Liver (tissue), 9 donors: ENCODE measurements around the gene ADGRL2. TPM values are rescaled to one million over a fixed set of nuclear protein-coding genes. Genes with fewer than 3 reads are reported as not detected.

Experiments used
- DNase-seq: peaks from one replicate; pipeline ENCODE4 v3.0.0-alpha.2; 2017; ENCODE audit warnings: low spot score
- H3K27ac ChIP-seq, 2 donors: one replicate each; pipeline ENCODE4 v1.7.0; 2013; ENCODE audit warnings: inconsistent platforms in 2 of 2, low read length in 2 of 2, control low read depth in 1 of 2, low read depth in 1 of 2, mild to moderate bottlenecking in 1 of 2
- H3K27me3 ChIP-seq, 4 donors: one replicate each; pipeline versions ENCODE4 v1.6.1 to v1.7.0; 2013; ENCODE audit warnings: low read length in 3 of 4, inconsistent platforms in 1 of 4, mild to moderate bottlenecking in 1 of 4, moderate library complexity in 1 of 4; ENCODE audit not compliant: control insufficient read depth in 4 of 4, insufficient read depth in 4 of 4
- H3K36me3 ChIP-seq, 4 donors: one replicate each; pipeline versions ENCODE4 v1.6.1 to v1.7.0; 2013; ENCODE audit warnings: low read length in 3 of 4, mild to moderate bottlenecking in 3 of 4, low read depth in 1 of 4, moderate library complexity in 1 of 4; ENCODE audit not compliant: control insufficient read depth in 4 of 4, insufficient read depth in 3 of 4
- H3K4me1 ChIP-seq, 4 donors: one replicate each; pipeline versions ENCODE4 v1.6.1 to v1.7.0; 2013; ENCODE audit warnings: low read length in 3 of 4, mild to moderate bottlenecking in 3 of 4, moderate library complexity in 1 of 4; ENCODE audit not compliant: control insufficient read depth in 4 of 4, insufficient read depth in 4 of 4
- H3K4me3 ChIP-seq, 3 donors: one replicate each; pipeline versions ENCODE4 v1.6.1 to v1.7.0; 2013; ENCODE audit warnings: low read length in 3 of 3, control low read depth in 1 of 3, low read depth in 1 of 3, mild to moderate bottlenecking in 1 of 3
- H3K9ac ChIP-seq, 2 donors: one replicate each; pipeline ENCODE4 v1.7.0; 2013; ENCODE audit warnings: low read length in 2 of 2, mild to moderate bottlenecking in 2 of 2, moderate library complexity in 2 of 2, control low read depth in 1 of 2, low read depth in 1 of 2
- H3K9me3 ChIP-seq, 4 donors: one replicate each; pipeline versions ENCODE4 v1.6.1 to v1.7.0; 2013; ENCODE audit warnings: low read length in 3 of 4; ENCODE audit not compliant: control insufficient read depth in 4 of 4
- EGR1 ChIP-seq, 2 donors: IDR thresholded peaks; 2 replicates each; pipeline ENCODE4 v1.6.1; 2016 to 2018; ENCODE audit warnings: antibody characterized with exemption in 2 of 2, low read depth in 2 of 2
- FOXA1 ChIP-seq: IDR thresholded peaks from 2 replicates; pipeline ENCODE4 v1.6.1; 2016; ENCODE audit warnings: antibody characterized with exemption
- FOXA2 ChIP-seq: IDR thresholded peaks from 2 replicates; pipeline ENCODE4 v1.6.1; 2016; ENCODE audit warnings: antibody characterized with exemption
- GABPA ChIP-seq, 2 donors: IDR thresholded peaks in 1 of 2; conservative IDR thresholded peaks in 1 of 2; 2 replicates each; pipeline ENCODE4 v1.6.1; 2016; ENCODE audit warnings: antibody characterized with exemption in 2 of 2, mild to moderate bottlenecking in 1 of 2, moderate library complexity in 1 of 2
- HNF4A ChIP-seq, 2 donors: conservative IDR thresholded peaks; 2 replicates each; pipeline ENCODE4 v1.6.1; 2016; ENCODE audit warnings: antibody characterized with exemption in 2 of 2, mild to moderate bottlenecking in 2 of 2
- HNF4G ChIP-seq: IDR thresholded peaks from 2 replicates; pipeline ENCODE4 v1.6.1; 2016; ENCODE audit warnings: antibody characterized with exemption
- JUND ChIP-seq, 2 donors: IDR thresholded peaks; 2 replicates each; pipeline ENCODE4 v1.6.1; 2016; ENCODE audit warnings: antibody characterized with exemption in 2 of 2
- NR2F2 ChIP-seq: IDR thresholded peaks from 2 replicates; pipeline ENCODE4 v1.6.1; 2016; ENCODE audit warnings: antibody characterized with exemption
- RAD21 ChIP-seq, 2 donors: IDR thresholded peaks; 2 replicates each; pipeline ENCODE4 v1.6.1; 2016; ENCODE audit warnings: antibody characterized with exemption in 2 of 2, mild to moderate bottlenecking in 2 of 2
- RXRA ChIP-seq, 2 donors: IDR thresholded peaks; 2 replicates each; pipeline ENCODE4 v1.6.1; 2017 to 2018; ENCODE audit warnings: antibody characterized with exemption in 2 of 2, mild to moderate bottlenecking in 1 of 2
- SP1 ChIP-seq: IDR thresholded peaks from 2 replicates; pipeline ENCODE4 v1.6.1; 2018; ENCODE audit warnings: antibody characterized with exemption, mild to moderate bottlenecking
- TAF1 ChIP-seq: conservative IDR thresholded peaks from 2 replicates; pipeline ENCODE4 v1.6.1; 2016; ENCODE audit warnings: antibody characterized with exemption, mild to moderate bottlenecking
- YY1 ChIP-seq: IDR thresholded peaks from 2 replicates; pipeline ENCODE4 v1.6.1; 2016; ENCODE audit warnings: antibody characterized with exemption, mild to moderate bottlenecking
- WGBS: extraction: QIAGEN DNeasy Blood & Tissue Kit; methylation state at CpG from one replicate; pipeline ENCODE4 v1.1.7; 2013; 5-methylcytosine and 5-hydroxymethylcytosine counted together
- polyA plus RNA-seq, 2 donors: library from polyadenylated mRNA; stranded (reverse) in 1 of 2; unstranded in 1 of 2; fragments of 200-250 nt in 1 of 2; fragments of >200 nt in 1 of 2; fragmentation: Nextera tagmentation in 1 of 2; extraction: Ambion mirVana in 1 of 2; gene quantifications; one replicate each; pipeline versions ENCODE4 v1.2.1 to v1.2.3, GENCODE V29; 2013 to 2015
- total RNA-seq, 2 donors: library from RNA; depleted of rRNA; stranded (reverse); fragments of >200 nt; gene quantifications; one replicate each; pipeline ENCODE4 v1.2.3, GENCODE V29; 2014
- TF ChIP-seq, protein P1 (sequence below): IDR thresholded peaks from 2 replicates; pipeline ENCODE4 v1.6.1; 2016; ENCODE audit warnings: antibody characterized with exemption
- TF ChIP-seq, protein P2 (sequence below): fragments of 150-350 bp; IDR thresholded peaks from 2 replicates; pipeline ENCODE4 v1.5.1; 2017; ENCODE audit warnings: improper control_type of control experiment, low read depth, low read length; ENCODE audit not compliant: missing input control
- TF ChIP-seq, protein P3 (sequence below): IDR thresholded peaks from 2 replicates; pipeline ENCODE4 v1.6.1; 2016; ENCODE audit warnings: antibody characterized with exemption
- TF ChIP-seq, protein P4 (sequence below): IDR thresholded peaks from 2 replicates; pipeline ENCODE4 v1.6.1; 2016; ENCODE audit warnings: antibody characterized with exemption, mild to moderate bottlenecking
- TF ChIP-seq, protein P5 (sequence below): IDR thresholded peaks from 2 replicates; pipeline ENCODE4 v1.6.1; 2016; ENCODE audit warnings: antibody characterized with exemption
- donor health status: healthy.
- donor health status: healthy.
- donor health status: healthy.
- donor health status: healthy.
- donor health status: healthy.

ADGRL2 gene
- total and polyA plus RNA-seq, 4 donors, result 21.1 to 82.0 (median 31.7) TPM

DNA sequence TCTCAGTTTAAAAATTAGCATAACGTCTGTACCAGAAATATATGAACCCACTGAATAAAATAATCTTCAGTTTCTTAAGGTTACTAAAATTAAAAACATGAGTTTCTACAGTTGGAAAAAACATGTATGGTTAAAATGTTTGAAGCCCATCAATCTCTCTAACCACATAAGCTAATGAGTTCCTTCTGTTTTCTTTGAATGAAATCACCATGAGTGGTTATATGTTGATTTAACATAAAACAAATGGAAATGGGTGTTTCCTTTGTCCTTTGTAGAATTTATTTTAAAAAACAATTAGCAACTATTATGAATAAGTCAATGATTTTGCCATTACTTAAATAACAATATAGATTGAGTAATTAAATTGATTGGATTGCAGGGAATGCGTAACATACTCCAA is 3.0 kb upstream of the ADGRL2 start:
- H3K27ac ChIP-seq, result no peak overlapping the region
- no peak for DNase-seq
- H3K4me1 ChIP-seq, result peaks cover 0 to 11% (median 8%) of the 10 kb centered on the region in 4 donors
- H3K9ac ChIP-seq, result no peak overlapping the region
- TF ChIP-seq, protein P1, sequence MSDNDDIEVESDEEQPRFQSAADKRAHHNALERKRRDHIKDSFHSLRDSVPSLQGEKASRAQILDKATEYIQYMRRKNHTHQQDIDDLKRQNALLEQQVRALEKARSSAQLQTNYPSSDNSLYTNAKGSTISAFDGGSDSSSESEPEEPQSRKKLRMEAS, result no peak
- TF ChIP-seq GABPA (IDR thresholded peaks at IDR 0.05 in 1 of 2, conservative IDR thresholded peaks at IDR 0.05 in 1 of 2), result no peak
- no peak for TF ChIP-seq HNF4G
- TF ChIP-seq JUND (IDR thresholded peaks at IDR 0.05), result no peak
- no peak for TF ChIP-seq RAD21 (IDR thresholded peaks at IDR 0.05)
- TF ChIP-seq FOXA1, result no peak
- TF ChIP-seq, protein P2, sequence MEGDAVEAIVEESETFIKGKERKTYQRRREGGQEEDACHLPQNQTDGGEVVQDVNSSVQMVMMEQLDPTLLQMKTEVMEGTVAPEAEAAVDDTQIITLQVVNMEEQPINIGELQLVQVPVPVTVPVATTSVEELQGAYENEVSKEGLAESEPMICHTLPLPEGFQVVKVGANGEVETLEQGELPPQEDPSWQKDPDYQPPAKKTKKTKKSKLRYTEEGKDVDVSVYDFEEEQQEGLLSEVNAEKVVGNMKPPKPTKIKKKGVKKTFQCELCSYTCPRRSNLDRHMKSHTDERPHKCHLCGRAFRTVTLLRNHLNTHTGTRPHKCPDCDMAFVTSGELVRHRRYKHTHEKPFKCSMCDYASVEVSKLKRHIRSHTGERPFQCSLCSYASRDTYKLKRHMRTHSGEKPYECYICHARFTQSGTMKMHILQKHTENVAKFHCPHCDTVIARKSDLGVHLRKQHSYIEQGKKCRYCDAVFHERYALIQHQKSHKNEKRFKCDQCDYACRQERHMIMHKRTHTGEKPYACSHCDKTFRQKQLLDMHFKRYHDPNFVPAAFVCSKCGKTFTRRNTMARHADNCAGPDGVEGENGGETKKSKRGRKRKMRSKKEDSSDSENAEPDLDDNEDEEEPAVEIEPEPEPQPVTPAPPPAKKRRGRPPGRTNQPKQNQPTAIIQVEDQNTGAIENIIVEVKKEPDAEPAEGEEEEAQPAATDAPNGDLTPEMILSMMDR, result no peak
- no peak for TF ChIP-seq YY1
- no peak for TF ChIP-seq NR2F2
- H3K9me3 ChIP-seq, result no peaks in the 10 kb centered on the region
- no peaks in the 10 kb centered on the region for H3K36me3 ChIP-seq
- 96% methylated on average over 2 of the region's 2 CpGs for WGBS
- no peaks in the 10 kb centered on the region for H3K27me3 ChIP-seq
- H3K4me3 ChIP-seq, result no peak overlapping the region

DNA sequence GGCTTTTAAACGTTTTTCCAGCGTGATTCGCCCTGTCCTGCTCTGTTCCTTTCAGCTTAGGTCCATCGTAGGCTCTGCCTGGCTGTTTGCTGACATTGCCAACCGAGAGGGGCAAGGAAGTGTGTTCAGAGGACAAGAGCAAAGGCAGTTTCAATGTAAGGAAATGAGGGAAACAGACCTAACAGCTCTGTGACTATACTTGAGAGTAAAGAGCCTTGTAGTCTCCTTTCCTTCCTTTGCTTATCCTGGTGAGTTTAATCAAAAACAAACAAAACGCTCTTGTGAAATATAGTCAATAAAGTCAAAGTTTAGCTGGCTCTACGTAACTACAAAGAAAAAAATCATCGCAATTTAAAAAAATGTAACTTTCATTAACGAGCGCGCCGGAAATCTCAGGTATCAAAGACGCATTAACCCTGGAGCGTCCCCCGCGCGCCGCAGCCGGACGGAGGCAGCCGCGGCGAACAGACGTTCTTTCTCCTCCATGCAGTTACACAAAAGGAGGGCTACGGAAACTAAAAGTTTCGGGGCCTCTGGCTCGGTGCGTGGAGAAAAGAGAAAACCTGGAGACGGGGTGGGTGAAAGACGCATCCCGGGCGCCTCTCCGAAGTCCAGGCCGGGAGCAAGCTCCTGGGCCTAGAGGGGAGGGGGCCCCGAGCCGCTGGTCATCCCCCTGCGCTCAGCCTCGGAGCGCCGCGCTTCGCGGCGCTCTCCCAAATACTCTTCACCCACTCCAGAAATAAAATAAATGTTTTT is 617 bp upstream of the ADGRL2 start:
- H3K4me1 ChIP-seq, result peaks cover 0 to 20% (median 19%) of the 10 kb centered on the region in 4 donors
- H3K9ac ChIP-seq, result peak overlapping the region; percentile 61 to 77
- WGBS, result 1% methylated on average over 44 of the region's 44 CpGs
- TF ChIP-seq RAD21 (IDR thresholded peaks at IDR 0.05) (peak in 1 of 2 donors; percentile 22), HNF4A (conservative IDR thresholded peaks at IDR 0.05) (peak; percentile 38 to 60), HNF4G (no peak), TAF1 (peak; percentile 73), FOXA2 (no peak), YY1 (peak; percentile 59), SP1 (peak; percentile 31), NR2F2 (no peak), EGR1 (IDR thresholded peaks at IDR 0.05; ENCODE audit: low read depth in 2 of 2) (no peak), RXRA (IDR thresholded peaks at IDR 0.05) (peak in 1 of 2 donors; percentile 24), GABPA (IDR thresholded peaks at IDR 0.05 in 1 of 2, conservative IDR thresholded peaks at IDR 0.05 in 1 of 2) (no peak)
- TF ChIP-seq, protein P1, result peak; percentile 23
- TF ChIP-seq, protein P3, sequence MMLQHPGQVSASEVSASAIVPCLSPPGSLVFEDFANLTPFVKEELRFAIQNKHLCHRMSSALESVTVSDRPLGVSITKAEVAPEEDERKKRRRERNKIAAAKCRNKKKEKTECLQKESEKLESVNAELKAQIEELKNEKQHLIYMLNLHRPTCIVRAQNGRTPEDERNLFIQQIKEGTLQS, result no peak
- TF ChIP-seq, protein P4, sequence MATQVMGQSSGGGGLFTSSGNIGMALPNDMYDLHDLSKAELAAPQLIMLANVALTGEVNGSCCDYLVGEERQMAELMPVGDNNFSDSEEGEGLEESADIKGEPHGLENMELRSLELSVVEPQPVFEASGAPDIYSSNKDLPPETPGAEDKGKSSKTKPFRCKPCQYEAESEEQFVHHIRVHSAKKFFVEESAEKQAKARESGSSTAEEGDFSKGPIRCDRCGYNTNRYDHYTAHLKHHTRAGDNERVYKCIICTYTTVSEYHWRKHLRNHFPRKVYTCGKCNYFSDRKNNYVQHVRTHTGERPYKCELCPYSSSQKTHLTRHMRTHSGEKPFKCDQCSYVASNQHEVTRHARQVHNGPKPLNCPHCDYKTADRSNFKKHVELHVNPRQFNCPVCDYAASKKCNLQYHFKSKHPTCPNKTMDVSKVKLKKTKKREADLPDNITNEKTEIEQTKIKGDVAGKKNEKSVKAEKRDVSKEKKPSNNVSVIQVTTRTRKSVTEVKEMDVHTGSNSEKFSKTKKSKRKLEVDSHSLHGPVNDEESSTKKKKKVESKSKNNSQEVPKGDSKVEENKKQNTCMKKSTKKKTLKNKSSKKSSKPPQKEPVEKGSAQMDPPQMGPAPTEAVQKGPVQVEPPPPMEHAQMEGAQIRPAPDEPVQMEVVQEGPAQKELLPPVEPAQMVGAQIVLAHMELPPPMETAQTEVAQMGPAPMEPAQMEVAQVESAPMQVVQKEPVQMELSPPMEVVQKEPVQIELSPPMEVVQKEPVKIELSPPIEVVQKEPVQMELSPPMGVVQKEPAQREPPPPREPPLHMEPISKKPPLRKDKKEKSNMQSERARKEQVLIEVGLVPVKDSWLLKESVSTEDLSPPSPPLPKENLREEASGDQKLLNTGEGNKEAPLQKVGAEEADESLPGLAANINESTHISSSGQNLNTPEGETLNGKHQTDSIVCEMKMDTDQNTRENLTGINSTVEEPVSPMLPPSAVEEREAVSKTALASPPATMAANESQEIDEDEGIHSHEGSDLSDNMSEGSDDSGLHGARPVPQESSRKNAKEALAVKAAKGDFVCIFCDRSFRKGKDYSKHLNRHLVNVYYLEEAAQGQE, result peak; percentile 29
- TF ChIP-seq, protein P5, sequence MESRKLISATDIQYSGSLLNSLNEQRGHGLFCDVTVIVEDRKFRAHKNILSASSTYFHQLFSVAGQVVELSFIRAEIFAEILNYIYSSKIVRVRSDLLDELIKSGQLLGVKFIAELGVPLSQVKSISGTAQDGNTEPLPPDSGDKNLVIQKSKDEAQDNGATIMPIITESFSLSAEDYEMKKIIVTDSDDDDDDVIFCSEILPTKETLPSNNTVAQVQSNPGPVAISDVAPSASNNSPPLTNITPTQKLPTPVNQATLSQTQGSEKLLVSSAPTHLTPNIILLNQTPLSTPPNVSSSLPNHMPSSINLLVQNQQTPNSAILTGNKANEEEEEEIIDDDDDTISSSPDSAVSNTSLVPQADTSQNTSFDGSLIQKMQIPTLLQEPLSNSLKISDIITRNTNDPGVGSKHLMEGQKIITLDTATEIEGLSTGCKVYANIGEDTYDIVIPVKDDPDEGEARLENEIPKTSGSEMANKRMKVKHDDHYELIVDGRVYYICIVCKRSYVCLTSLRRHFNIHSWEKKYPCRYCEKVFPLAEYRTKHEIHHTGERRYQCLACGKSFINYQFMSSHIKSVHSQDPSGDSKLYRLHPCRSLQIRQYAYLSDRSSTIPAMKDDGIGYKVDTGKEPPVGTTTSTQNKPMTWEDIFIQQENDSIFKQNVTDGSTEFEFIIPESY, result no peak
- H3K27me3 ChIP-seq, result no peaks in the 10 kb centered on the region
- H3K27ac ChIP-seq, result peak overlapping the region; percentile 92 to 100
- no peaks in the 10 kb centered on the region for H3K36me3 ChIP-seq
- H3K9me3 ChIP-seq, result no peaks in the 10 kb centered on the region
- DNase-seq, result peak; percentile 46
- H3K4me3 ChIP-seq, result peak overlapping the region; percentile 91 to 98 (median 97)
